Measurements from ENCODE around the gene PHF21B. TPM values are rescaled to one million over a fixed set of nuclear protein-coding genes. Genes with fewer than 3 reads are reported as not detected.

The PHF21B gene
- total RNA-seq, 1 experiment from 2014 or later = not detected

- H3K27me3 Mint-ChIP-seq (ENCODE audit: unreplicated experiment) = peaks cover 91% of the 10 kb centered on the region
- DNase-seq = no peak
- H3K4me1 Mint-ChIP-seq (ENCODE audit: low read depth, unreplicated experiment) = no peaks in the 10 kb centered on the region
- H3K27ac Mint-ChIP-seq (ENCODE audit: unreplicated experiment) = no peak overlapping the region
- no peaks in the 10 kb centered on the region for H3K36me3 Mint-ChIP-seq (ENCODE audit: insufficient read depth, unreplicated experiment)
- no peaks in the 10 kb centered on the region for H3K9me3 Mint-ChIP-seq (ENCODE audit: low read depth, unreplicated experiment)
- intact Hi-C loops (cut with micrococcal nuclease; ENCODE audit: unreplicated experiment) = no loop called here
- no TSS peak for BruUV-seq (replicated peaks)
- no peak for TF ChIP-seq CTCF (IDR thresholded peaks at IDR 0.05; ENCODE audit: unreplicated experiment)
- CTCF ChIA-PET = no interaction called here
- H3K4me3 Mint-ChIP-seq (ENCODE audit: low read depth, unreplicated experiment) = no peak overlapping the region
Measured at GRCh38 chr22:45029501-45029900, 19.7 kb upstream of the PHF21B start.

DNA sequence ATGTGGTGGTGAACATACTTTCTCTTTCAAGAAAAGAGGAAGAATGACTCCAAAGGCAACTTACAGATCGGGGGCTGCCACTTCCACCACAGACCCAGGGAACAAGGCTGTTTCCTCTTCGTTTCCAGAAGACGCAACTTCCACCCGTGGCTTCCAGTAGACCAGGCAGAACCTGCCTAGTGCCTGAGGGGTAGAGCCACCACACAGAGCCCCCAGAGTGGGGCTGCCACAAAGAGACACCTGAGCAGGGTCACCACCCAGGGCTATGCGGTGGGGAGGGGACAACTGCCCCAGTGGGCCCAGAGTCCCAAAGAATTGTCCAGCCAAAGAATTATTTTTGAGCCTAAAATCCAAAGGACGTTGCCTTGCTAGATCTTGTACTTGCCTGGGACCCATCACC is 16.7 kb upstream of the PHF21B start:
- DNase-seq = no peak
- no TSS peak for BruUV-seq (replicated peaks)
- H3K4me3 Mint-ChIP-seq (ENCODE audit: low read depth, unreplicated experiment) = no peak overlapping the region
- no peak for TF ChIP-seq CTCF (IDR thresholded peaks at IDR 0.05; ENCODE audit: unreplicated experiment)
- peaks cover 87% of the 10 kb centered on the region for H3K27me3 Mint-ChIP-seq (ENCODE audit: unreplicated experiment)
- H3K36me3 Mint-ChIP-seq (ENCODE audit: insufficient read depth, unreplicated experiment) = no peaks in the 10 kb centered on the region
- intact Hi-C loops (cut with micrococcal nuclease; ENCODE audit: unreplicated experiment) = no loop called here
- no peaks in the 10 kb centered on the region for H3K9me3 Mint-ChIP-seq (ENCODE audit: low read depth, unreplicated experiment)
- no peaks in the 10 kb centered on the region for H3K4me1 Mint-ChIP-seq (ENCODE audit: low read depth, unreplicated experiment)
- H3K27ac Mint-ChIP-seq (ENCODE audit: unreplicated experiment) = no peak overlapping the region
- CTCF ChIA-PET = no interaction called here

- Mint-ChIP-seq H3K27me3 (ENCODE audit: unreplicated experiment) (peaks cover 87% of the 10 kb centered on the region), H3K36me3 (ENCODE audit: insufficient read depth, unreplicated experiment) (no peaks in the 10 kb centered on the region), H3K27ac (ENCODE audit: unreplicated experiment) (no peak overlapping the region), H3K4me3 (ENCODE audit: low read depth, unreplicated experiment) (no peak overlapping the region), H3K4me1 (ENCODE audit: low read depth, unreplicated experiment) (no peaks in the 10 kb centered on the region), H3K9me3 (ENCODE audit: low read depth, unreplicated experiment) (no peaks in the 10 kb centered on the region)
- BruUV-seq (replicated peaks) = no TSS peak
- DNase-seq = no peak
- CTCF ChIA-PET = no interaction called here
- intact Hi-C loops (cut with micrococcal nuclease; ENCODE audit: unreplicated experiment) = no loop called here
- no peak for TF ChIP-seq CTCF (IDR thresholded peaks at IDR 0.05; ENCODE audit: unreplicated experiment)
Measured at GRCh38 chr22:45023431-45023830, 13.6 kb upstream of the PHF21B start.

GRCh38 chr22:45019861-45020655 is 10.3 kb upstream of the PHF21B start:
- Mint-ChIP-seq H3K27me3 (ENCODE audit: unreplicated experiment) (peaks cover 86% of the 10 kb centered on the region), H3K36me3 (ENCODE audit: insufficient read depth, unreplicated experiment) (no peaks in the 10 kb centered on the region), H3K4me3 (ENCODE audit: low read depth, unreplicated experiment) (no peak overlapping the region), H3K9me3 (ENCODE audit: low read depth, unreplicated experiment) (no peaks in the 10 kb centered on the region), H3K27ac (ENCODE audit: unreplicated experiment) (no peak overlapping the region), H3K4me1 (ENCODE audit: low read depth, unreplicated experiment) (no peaks in the 10 kb centered on the region)
- CTCF ChIA-PET = interaction anchor here (0.7 kb wide), 1 partner anchor 167 kb away, joined by 3 read pairs; no protein-coding TSS in a partner anchor
- no TSS peak for BruUV-seq (replicated peaks)
- DNase-seq = no peak
- no peak for TF ChIP-seq CTCF (IDR thresholded peaks at IDR 0.05; ENCODE audit: unreplicated experiment)
- intact Hi-C loops (cut with micrococcal nuclease; ENCODE audit: unreplicated experiment) = no loop called here

All from Calu3 (cell line).